Measurements from ENCODE around the gene IQSEC1. TPM values are rescaled to one million over a fixed set of nuclear protein-coding genes. Genes with fewer than 3 reads are reported as not detected.

The IQSEC1 gene
- total and polyA plus RNA-seq, 2 donors (not counting 1 experiment from before 2014, with no cell fraction given) = 4.3 to 18.2 TPM

- Histone ChIP-seq H3K9me3 (ENCODE audit: control insufficient read depth, insufficient read depth, low read depth, low read length) (no peaks in the 10 kb centered on the region), H3K4me1 (ENCODE audit: control insufficient read depth, extremely low read depth, insufficient read depth, low read length) (no peaks in the 10 kb centered on the region), H2AFZ (ENCODE audit: low read length) (no peak overlapping the region), H3K4me2 (ENCODE audit: extremely low read depth, insufficient read depth, low read length) (no peak overlapping the region), H4K20me1 (ENCODE audit: control insufficient read depth, extremely low read depth, insufficient read depth, low read length) (no peaks in the 10 kb centered on the region), H3K4me3 (replicated peaks in 1 of 4; ENCODE audit: control extremely low read depth in 1 of 4, insufficient read depth in 1 of 4, low read depth in 3 of 4, low read length in 4 of 4) (no peak overlapping the region), H3K9ac (ENCODE audit: insufficient read depth, low read length) (no peak overlapping the region), H3K27me3 (ENCODE audit: control insufficient read depth, insufficient read depth, low read length) (peaks cover 4% of the 10 kb centered on the region), H3K79me2 (ENCODE audit: control insufficient read depth, insufficient read depth, low read length) (no peaks in the 10 kb centered on the region), H3K36me3 (ENCODE audit: control insufficient read depth, insufficient read depth, low read length) (no peaks in the 10 kb centered on the region), H3K27ac (ENCODE audit: insufficient read depth, low read length) (no peak overlapping the region)
- TF ChIP-seq CTCF (conservative IDR thresholded peaks at IDR 0.05 in 1 of 2, IDR thresholded peaks at IDR 0.05 in 1 of 2; ENCODE audit: low read depth in 1 of 2, low read length in 2 of 2) (no peak), EZH2 (IDR thresholded peaks at IDR 0.05; ENCODE audit: low read length, missing control alignments) (no peak)
- no peak for DNase-seq (ENCODE audit: low read depth in 2 of 2)
Observed at GRCh38 chr3:12980596-12981290, 92.5 kb downstream of the IQSEC1 start.

GRCh38 chr3:12979947-12980487 is 93.2 kb downstream of the IQSEC1 start:
- Histone ChIP-seq H3K27me3 (ENCODE audit: control insufficient read depth, insufficient read depth, low read length) (peaks cover 4% of the 10 kb centered on the region), H3K27ac (ENCODE audit: insufficient read depth, low read length) (no peak overlapping the region), H3K9ac (ENCODE audit: insufficient read depth, low read length) (no peak overlapping the region), H2AFZ (ENCODE audit: low read length) (no peak overlapping the region), H3K79me2 (ENCODE audit: control insufficient read depth, insufficient read depth, low read length) (no peaks in the 10 kb centered on the region), H3K36me3 (ENCODE audit: control insufficient read depth, insufficient read depth, low read length) (no peaks in the 10 kb centered on the region), H3K4me3 (replicated peaks in 1 of 4; ENCODE audit: control extremely low read depth in 1 of 4, insufficient read depth in 1 of 4, low read depth in 3 of 4, low read length in 4 of 4) (no peak overlapping the region), H3K4me1 (ENCODE audit: control insufficient read depth, extremely low read depth, insufficient read depth, low read length) (no peaks in the 10 kb centered on the region), H3K9me3 (ENCODE audit: control insufficient read depth, insufficient read depth, low read depth, low read length) (no peaks in the 10 kb centered on the region), H3K4me2 (ENCODE audit: extremely low read depth, insufficient read depth, low read length) (no peak overlapping the region), H4K20me1 (ENCODE audit: control insufficient read depth, extremely low read depth, insufficient read depth, low read length) (no peaks in the 10 kb centered on the region)
- DNase-seq (ENCODE audit: low read depth in 2 of 2) = no peak
- TF ChIP-seq CTCF (conservative IDR thresholded peaks at IDR 0.05 in 1 of 2, IDR thresholded peaks at IDR 0.05 in 1 of 2; ENCODE audit: low read depth in 1 of 2, low read length in 2 of 2) (no peak), EZH2 (IDR thresholded peaks at IDR 0.05; ENCODE audit: low read length, missing control alignments) (no peak)

GRCh38 chr3:12979151-12979946 is 93.9 kb downstream of the IQSEC1 start:
- H2AFZ ChIP-seq (ENCODE audit: low read length) = no peak overlapping the region
- no peaks in the 10 kb centered on the region for H3K36me3 ChIP-seq (ENCODE audit: control insufficient read depth, insufficient read depth, low read length)
- TF ChIP-seq EZH2 (IDR thresholded peaks at IDR 0.05; ENCODE audit: low read length, missing control alignments) = no peak
- TF ChIP-seq CTCF (conservative IDR thresholded peaks at IDR 0.05 in 1 of 2, IDR thresholded peaks at IDR 0.05 in 1 of 2; ENCODE audit: low read depth in 1 of 2, low read length in 2 of 2) = no peak
- no peaks in the 10 kb centered on the region for H3K79me2 ChIP-seq (ENCODE audit: control insufficient read depth, insufficient read depth, low read length)
- H3K4me3 ChIP-seq (replicated peaks in 1 of 4; ENCODE audit: control extremely low read depth in 1 of 4, insufficient read depth in 1 of 4, low read depth in 3 of 4, low read length in 4 of 4) = no peak overlapping the region
- H4K20me1 ChIP-seq (ENCODE audit: control insufficient read depth, extremely low read depth, insufficient read depth, low read length) = no peaks in the 10 kb centered on the region
- no peak overlapping the region for H3K27ac ChIP-seq (ENCODE audit: insufficient read depth, low read length)
- no peak overlapping the region for H3K9ac ChIP-seq (ENCODE audit: insufficient read depth, low read length)
- DNase-seq (ENCODE audit: low read depth in 2 of 2) = no peak
- no peak overlapping the region for H3K4me2 ChIP-seq (ENCODE audit: extremely low read depth, insufficient read depth, low read length)
- no peaks in the 10 kb centered on the region for H3K4me1 ChIP-seq (ENCODE audit: control insufficient read depth, extremely low read depth, insufficient read depth, low read length)
- H3K27me3 ChIP-seq (ENCODE audit: control insufficient read depth, insufficient read depth, low read length) = peaks cover 4% of the 10 kb centered on the region
- no peaks in the 10 kb centered on the region for H3K9me3 ChIP-seq (ENCODE audit: control insufficient read depth, insufficient read depth, low read depth, low read length)
